ENCODE measurements around the gene RABGAP1L. TPM values are rescaled to one million over a fixed set of nuclear protein-coding genes. Genes with fewer than 3 reads are reported as not detected.
"Not testable (repeated sequence)": the region's sequence is repeated elsewhere in the genome, so short reads cannot be mapped to it uniquely, and the experiment has no call there.

The RABGAP1L gene
- total RNA-seq, 1 experiment from 2014 or later, result 14.0 TPM

- DNase-seq (ENCODE audit: low read depth), result no peak
These were observed 544.0 kb downstream of the RABGAP1L start for GRCh38 chr1:174703309-174703708.

DNA sequence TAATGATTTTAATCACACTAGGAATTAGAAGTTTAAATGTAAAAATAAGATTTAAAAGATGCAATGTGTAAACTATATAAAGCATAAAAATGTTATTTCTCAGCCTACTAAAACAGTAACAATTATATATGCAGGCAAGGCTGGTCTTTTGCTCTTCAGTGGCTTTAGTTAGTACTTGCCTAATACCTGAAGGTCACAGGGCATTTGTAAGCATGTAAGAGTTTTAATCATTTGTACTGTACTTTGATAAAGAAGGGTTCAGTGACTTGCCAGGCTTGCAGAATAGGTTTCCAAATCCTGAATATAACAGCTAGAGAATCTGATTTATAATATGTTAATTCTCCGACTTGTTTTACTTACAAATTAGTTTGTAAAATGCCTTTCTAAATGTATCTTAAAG is 545.0 kb downstream of the RABGAP1L start:
- no peak for DNase-seq (ENCODE audit: low read depth)

- DNase-seq (ENCODE audit: low read depth), result no peak
These were observed 551.8 kb downstream of the RABGAP1L start for GRCh38 chr1:174710868-174711845.

GRCh38 chr1:174711848-174712247 is 552.5 kb downstream of the RABGAP1L start:
- not testable (repeated sequence) for DNase-seq (ENCODE audit: low read depth)

DNA sequence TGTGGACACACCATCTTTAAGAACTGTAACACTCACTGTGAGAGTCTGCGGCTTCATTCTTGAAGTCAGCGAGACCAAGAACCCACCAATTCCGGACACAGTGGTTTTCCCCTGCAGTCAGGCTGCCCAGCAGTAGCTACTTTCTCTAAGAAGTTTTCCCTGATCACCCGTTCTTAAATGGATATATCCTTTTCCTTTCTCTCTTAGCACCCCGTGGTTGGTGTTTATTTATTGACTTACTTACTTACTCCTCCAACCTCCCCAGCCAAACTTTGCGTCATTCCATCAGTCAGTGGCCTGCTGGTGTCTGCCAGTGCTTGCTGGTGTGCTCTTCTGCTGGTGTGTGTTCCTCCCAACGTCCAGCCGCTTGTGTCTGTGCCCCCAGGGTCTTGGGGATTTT is 553.2 kb downstream of the RABGAP1L start:
- no peak for DNase-seq (ENCODE audit: low read depth)

DNA sequence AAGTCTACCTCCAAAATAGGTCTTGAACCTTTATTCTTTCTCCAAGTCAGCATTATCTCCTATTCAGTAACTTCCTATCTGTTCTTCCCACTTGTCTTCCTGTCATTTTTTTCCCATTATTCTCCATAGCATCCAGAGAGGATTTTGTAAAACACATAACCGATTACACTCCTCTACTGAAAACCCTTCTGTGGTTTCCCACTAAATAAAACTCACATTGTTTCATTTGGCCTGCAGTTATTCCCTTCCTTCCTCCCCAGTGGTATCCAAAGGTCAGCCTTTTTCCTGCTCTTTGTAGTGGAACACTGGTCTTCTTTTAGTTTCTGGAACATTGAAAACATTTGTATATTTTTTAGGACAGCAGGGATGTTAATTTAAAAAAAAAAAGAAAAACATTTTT is 554.5 kb downstream of the RABGAP1L start:
- no peak for DNase-seq (ENCODE audit: low read depth)

GRCh38 chr1:174719194-174719593 is 559.9 kb downstream of the RABGAP1L start:
- no peak for DNase-seq (ENCODE audit: low read depth)

DNA sequence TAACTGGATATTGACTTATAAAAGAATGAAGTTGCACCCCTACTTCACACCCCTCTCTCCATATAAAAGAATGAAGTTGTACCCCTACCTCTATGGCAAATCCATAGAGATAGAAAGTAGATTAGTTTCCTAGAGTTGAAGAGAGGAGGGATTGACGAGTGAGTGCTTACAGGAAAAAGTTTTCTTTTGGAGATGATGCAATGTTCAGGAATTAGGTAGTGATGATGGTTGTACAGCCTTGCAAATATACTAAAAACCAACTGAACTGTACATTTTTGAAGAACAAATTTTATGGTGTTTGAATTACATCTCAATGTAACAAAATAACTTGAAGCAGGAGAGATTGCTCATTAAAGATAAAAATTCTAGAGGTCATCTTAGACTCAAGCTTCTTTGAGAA is 561.3 kb downstream of the RABGAP1L start:
- DNase-seq (ENCODE audit: low read depth), result no peak

DNA sequence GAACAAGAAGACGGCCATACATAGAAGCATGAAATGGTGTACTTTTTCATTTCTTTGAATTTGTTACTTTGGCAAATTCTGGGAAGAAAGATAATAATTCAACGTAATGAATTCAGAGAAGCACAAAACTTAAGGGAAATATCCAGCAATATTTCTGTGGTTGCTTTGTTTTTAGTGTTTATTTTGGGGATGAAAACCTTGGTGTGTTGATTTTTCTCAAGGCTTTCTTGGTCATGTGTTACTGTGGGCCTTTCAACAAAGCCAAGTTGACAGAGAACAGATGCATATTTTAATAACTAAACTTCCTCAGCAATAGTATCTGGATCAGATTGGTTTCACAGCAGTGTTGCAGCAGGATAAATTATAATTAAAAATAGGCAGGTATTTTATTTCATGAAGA is 561.9 kb downstream of the RABGAP1L start:
- no peak for DNase-seq (ENCODE audit: low read depth)

- no peak for DNase-seq (ENCODE audit: low read depth)
These were observed 564.5 kb downstream of the RABGAP1L start for GRCh38 chr1:174723816-174724215.

- no peak for DNase-seq (ENCODE audit: low read depth)
These were observed 564.9 kb downstream of the RABGAP1L start for GRCh38 chr1:174724219-174724618.

DNA sequence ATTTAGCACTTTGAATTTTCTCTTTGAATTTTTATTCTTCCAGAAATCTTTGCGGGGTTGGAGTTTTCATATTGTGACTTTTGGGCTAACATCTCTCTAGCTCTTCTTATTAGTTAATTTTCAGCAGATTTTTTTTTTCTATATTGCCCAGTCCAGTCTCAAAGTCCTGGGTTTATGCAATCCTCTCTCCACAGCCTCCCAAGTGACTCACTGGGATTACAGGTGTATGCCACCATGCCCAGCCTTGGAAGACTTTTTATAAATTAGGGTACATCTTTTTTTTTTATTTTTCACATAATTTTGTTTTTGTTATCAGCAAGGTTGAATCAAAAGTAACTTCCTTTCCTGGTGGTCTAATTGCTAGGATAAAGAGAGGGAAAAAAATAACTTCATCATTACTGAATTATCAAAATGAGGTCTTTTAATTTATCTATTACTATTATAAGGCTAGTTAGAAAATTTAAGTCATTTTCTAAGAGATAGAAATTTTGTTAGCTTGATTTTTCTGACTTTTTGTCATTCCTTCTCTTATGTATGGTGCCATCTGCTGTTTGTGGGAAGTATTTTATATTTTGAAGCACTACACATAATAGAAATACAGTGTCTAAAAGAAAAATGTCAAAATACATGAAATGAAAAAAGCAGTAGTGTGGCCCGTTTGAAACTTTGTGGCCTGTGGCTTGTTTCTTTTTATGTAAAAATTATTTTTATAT is 567.0 kb downstream of the RABGAP1L start:
- peak; percentile 33 for DNase-seq (ENCODE audit: low read depth)

- DNase-seq (ENCODE audit: low read depth), result no peak
These were observed 567.7 kb downstream of the RABGAP1L start for GRCh38 chr1:174726880-174727585.

DNA sequence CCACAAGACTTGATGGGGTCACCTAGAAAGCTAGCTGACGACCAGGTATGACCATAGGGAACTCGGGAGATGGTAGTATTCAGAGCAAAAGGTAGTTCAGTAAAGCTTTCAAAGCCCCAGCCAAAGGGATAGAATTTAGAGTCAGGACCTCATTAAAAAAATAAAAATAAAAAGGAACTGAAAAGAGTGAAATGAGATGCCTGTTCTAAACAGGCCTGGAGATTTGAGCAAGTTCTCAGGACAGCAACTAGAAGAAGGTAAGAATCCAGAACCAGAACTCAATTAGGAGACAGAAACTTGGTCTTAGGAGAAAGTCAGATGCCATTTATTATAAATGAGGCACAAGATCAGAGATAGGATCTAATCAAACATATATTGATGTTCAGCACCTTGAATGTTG is 575.0 kb downstream of the RABGAP1L start:
- no peak for DNase-seq (ENCODE audit: low read depth)

DNA sequence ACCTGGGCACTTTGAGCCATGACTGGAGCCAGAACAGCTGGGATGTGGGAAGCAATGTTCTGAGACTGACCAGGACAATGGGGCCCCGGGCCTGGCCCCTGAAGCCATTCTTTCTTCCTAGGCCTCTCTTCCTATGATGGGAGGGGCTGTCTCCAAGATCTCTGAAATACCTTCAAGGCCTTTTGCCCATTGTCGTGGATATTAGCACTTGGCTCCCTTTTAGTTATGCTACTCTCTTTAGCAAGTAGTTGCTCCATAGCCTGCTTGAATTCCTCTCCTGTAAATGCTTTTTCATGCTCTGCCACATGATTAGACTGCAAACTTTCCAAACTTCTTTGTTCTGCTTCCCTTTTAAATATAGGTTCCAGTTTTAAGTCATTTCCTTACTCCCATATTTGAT is 577.5 kb downstream of the RABGAP1L start:
- no peak for DNase-seq (ENCODE audit: low read depth)

- peak; percentile 14 for DNase-seq (ENCODE audit: low read depth)
These were observed 581.1 kb downstream of the RABGAP1L start for GRCh38 chr1:174740249-174740968.

GRCh38 chr1:174742805-174743653 is 583.7 kb downstream of the RABGAP1L start:
- DNase-seq (ENCODE audit: low read depth), result peak; percentile 10

DNA sequence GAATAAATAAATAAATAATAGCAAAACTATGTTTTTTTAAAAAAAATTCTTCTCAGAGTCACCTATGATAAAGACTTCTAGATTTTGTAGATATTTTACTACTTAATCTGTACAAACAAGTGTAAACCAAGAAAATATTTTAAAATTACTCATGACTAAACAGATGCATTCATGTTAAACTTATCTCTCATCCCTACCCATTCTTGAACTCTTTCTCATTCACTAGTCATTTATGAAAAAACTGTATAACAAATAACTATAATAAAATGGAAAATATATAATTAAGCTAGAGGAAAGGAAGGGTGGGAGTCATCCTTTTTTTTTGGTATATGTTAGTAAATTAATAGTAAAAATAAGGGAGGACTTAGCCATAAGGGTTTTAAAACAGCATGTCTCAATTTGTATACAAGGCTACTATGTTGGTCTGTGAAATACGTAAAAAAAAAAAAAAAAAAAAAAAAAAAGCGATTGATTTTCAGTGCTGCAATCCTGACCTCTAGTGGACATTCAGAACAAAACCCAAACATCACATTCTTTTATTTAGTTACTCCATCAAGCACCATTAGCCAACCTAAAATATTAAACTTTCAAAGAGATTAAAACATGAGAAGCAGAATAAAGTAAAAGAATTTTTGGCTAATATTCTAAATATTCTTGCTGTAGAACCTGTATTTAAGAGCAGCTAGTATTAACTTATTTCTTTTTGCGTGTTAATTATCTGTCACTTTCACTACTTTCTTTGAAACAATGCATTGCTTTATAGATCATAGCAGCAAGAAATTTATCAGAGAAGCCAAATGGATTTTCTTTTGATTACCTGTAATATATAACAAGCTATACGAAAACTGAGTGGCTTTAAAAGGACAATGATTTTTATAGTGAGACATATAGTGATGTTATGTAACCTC is 584.6 kb downstream of the RABGAP1L start:
- DNase-seq (ENCODE audit: low read depth), result peak; percentile 37

DNA sequence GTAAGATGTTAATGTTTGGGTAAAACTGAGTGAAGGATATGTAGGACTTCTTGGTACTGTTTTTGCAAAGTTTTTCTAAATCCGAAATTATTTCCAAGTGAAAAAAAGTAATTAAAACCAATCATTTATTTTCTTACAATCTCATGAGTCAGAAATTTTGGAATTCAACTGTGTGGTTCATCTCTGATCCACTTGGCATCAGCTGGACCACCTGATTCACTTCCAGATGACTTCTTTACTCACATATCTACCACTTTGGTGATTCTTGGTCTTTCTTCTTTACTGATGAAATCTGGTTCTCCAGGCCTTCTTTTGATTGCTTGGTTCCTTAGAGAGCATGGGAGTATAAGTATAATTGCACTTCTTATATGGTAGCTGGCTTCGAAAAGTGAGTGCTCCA is 585.6 kb downstream of the RABGAP1L start:
- DNase-seq (ENCODE audit: low read depth), result no peak

Measured in LHCN-M2 (cell line).